B cell (primary cell): Measurements from ENCODE around the gene CCDC91. TPM values are rescaled to one million over a fixed set of nuclear protein-coding genes. Genes with fewer than 3 reads are reported as not detected.

ENCODE experiments used
- ATAC-seq: fragments of 200-7000 bp; cut with Tn5 transposase; one replicate; pipeline ENCODE4 v1.10.0; 2021; ENCODE audit warnings: low read depth, mild to moderate bottlenecking, moderate number of reproducible peaks, moderate library complexity
- CTCF ChIA-PET: fragments of 350-600 bp; sonication (Branson Sonifier 250); formaldehyde crosslinking; loops from one replicate; lab custom pipeline; 2021; ENCODE audit warnings: antibody characterized with exemption, inconsistent platforms; lab: Charles Lee
- POLR2A ChIA-PET: fragments of 350-600 bp; sonication (Branson Sonifier 250); formaldehyde crosslinking; loops from one replicate; lab custom pipeline; 2021; ENCODE audit warnings: antibody characterized with exemption; lab: Charles Lee
- DNase-seq: peaks from one replicate; pipeline ENCODE4 v3.0.0; 2013
- H2AFZ ChIP-seq: 2 replicates; pipeline ENCODE4 v1.6.1; 2012; ENCODE audit warnings: mild to moderate bottlenecking, low read depth, low read length; ENCODE audit not compliant: insufficient read depth, poor library complexity, severe bottlenecking
- H3K27ac ChIP-seq, 2 donors: 1 replicate in 1 of 2; 2 replicates in 1 of 2; pipeline ENCODE4 v1.5.1; 2012 to 2013; ENCODE audit warnings: low read length in 2 of 2, mild to moderate bottlenecking in 2 of 2, moderate library complexity in 1 of 2
- H3K27me3 ChIP-seq, 4 experiments: fragments of 200-600 bp in 1 of 4; sonication (generic) in 1 of 4; replicated peaks in 1 of 4; 1 replicate in 2 of 4; 2 replicates in 2 of 4; pipeline versions ENCODE4 v1.6.1 to v1.7.0; 2013 to 2016; ENCODE audit warnings: low read length in 3 of 4, mild to moderate bottlenecking in 2 of 4, mixed read lengths in 1 of 4, moderate library complexity in 1 of 4; ENCODE audit not compliant: insufficient read depth in 4 of 4, control insufficient read depth in 3 of 4; ENCODE audit errors: control extremely low read depth in 1 of 4
- H3K36me3 ChIP-seq, 2 experiments: replicated peaks in 1 of 2; 1 replicate in 1 of 2; 2 replicates in 1 of 2; pipeline versions ENCODE4 v1.6.1 to v1.7.1; 2013; ENCODE audit warnings: low read length in 1 of 2; ENCODE audit not compliant: insufficient read depth in 2 of 2, control insufficient read depth in 1 of 2; ENCODE audit errors: control extremely low read depth in 1 of 2, extremely low read depth in 1 of 2
- H3K4me1 ChIP-seq, 2 donors: fragments of 200-600 bp in 1 of 2; sonication (generic) in 1 of 2; 1 replicate in 1 of 2; 2 replicates in 1 of 2; pipeline versions ENCODE4 v1.5.1 to v1.6.1; 2013 to 2017; ENCODE audit warnings: low read length in 2 of 2; ENCODE audit not compliant: control insufficient read depth in 2 of 2, insufficient read depth in 2 of 2
- H3K4me2 ChIP-seq: replicated peaks from 2 replicates; pipeline ENCODE3; 2012; ENCODE audit warnings: mild to moderate bottlenecking, low read depth, low read length; ENCODE audit not compliant: poor library complexity, severe bottlenecking
- H3K4me3 ChIP-seq, 5 experiments: fragments of 200-600 bp in 1 of 5; sonication (generic) in 1 of 5; 1 replicate in 3 of 5; 2 replicates in 2 of 5; pipeline versions ENCODE4 v1.5.1 to v1.7.0; 2011 to 2016; ENCODE audit warnings: low read length in 4 of 5, mild to moderate bottlenecking in 4 of 5, low read depth in 2 of 5, control low read depth in 1 of 5, moderate library complexity in 1 of 5; ENCODE audit not compliant: insufficient read depth in 1 of 5; ENCODE audit errors: control extremely low read depth in 1 of 5, extremely low read depth in 1 of 5
- H3K79me2 ChIP-seq: fragments of 200-600 bp; sonication (generic); one replicate; pipeline ENCODE4 v1.6.0; 2016; ENCODE audit warnings: low read length; ENCODE audit not compliant: control insufficient read depth, insufficient read depth
- H3K9ac ChIP-seq: fragments of 200-600 bp; sonication (generic); 2 replicates; pipeline ENCODE4 v1.6.1; 2017; ENCODE audit warnings: mild to moderate bottlenecking, low read length, moderate library complexity
- H3K9me3 ChIP-seq, 3 donors: one replicate each; pipeline versions ENCODE4 v1.6.1 to v1.7.1; 2013; ENCODE audit warnings: low read length in 2 of 3; ENCODE audit not compliant: control insufficient read depth in 2 of 3, insufficient read depth in 1 of 3; ENCODE audit errors: control extremely low read depth in 1 of 3
- H4K20me1 ChIP-seq: 2 replicates; pipeline ENCODE4 v1.6.0; 2012; ENCODE audit warnings: mild to moderate bottlenecking, low read length; ENCODE audit not compliant: insufficient read depth, control insufficient read depth, poor library complexity, severe bottlenecking
- H3K27ac Mint-ChIP-seq: one replicate; pipeline ENCODE4 v1.8.0; 2021; ENCODE audit warnings: mixed read lengths
- H3K27me3 Mint-ChIP-seq: one replicate; pipeline ENCODE4 v1.8.0; 2021; ENCODE audit warnings: mixed read lengths
- H3K4me1 Mint-ChIP-seq: one replicate; pipeline ENCODE4 v1.8.0; 2021; ENCODE audit warnings: mixed read lengths
- H3K4me3 Mint-ChIP-seq: one replicate; pipeline ENCODE4 v1.8.0; 2021; ENCODE audit warnings: mixed read lengths
- H3K9me3 Mint-ChIP-seq: one replicate; pipeline ENCODE4 v1.8.0; 2022; ENCODE audit warnings: mixed read lengths; ENCODE audit not compliant: insufficient read depth
- CTCF ChIP-seq: fragments of 200-600 bp; IDR thresholded peaks from one replicate; pipeline ENCODE4 v1.8.0; 2022; ENCODE audit warnings: antibody characterized with exemption, mild to moderate bottlenecking
- EZH2 ChIP-seq: IDR thresholded peaks from 2 replicates; pipeline ENCODE4 v1.6.1; 2012; ENCODE audit warnings: borderline replicate concordance, low read depth, mild to moderate bottlenecking, moderate library complexity, low read length; ENCODE audit not compliant: insufficient read depth, poor library complexity, severe bottlenecking
- WGBS: methylation state at CpG from one replicate; pipeline ENCODE4 v1.1.5; 2013; ENCODE audit warnings: missing lambda C conversion rate; ENCODE audit not compliant: insufficient coverage; 5-methylcytosine and 5-hydroxymethylcytosine counted together
- intact Hi-C: fragments of 100-400 bp; cut with micrococcal nuclease; formaldehyde crosslinking; loops from one replicate; pipeline ENCODE4 v1.10.0; 2022
- polyA plus RNA-seq: library from polyadenylated mRNA; depleted of rRNA; stranded (reverse); fragments of >200 nt; gene quantifications from 2 replicates; pipeline ENCODE4 v1.2.3, GENCODE V29; 2012
- total RNA-seq, 2 donors: library from RNA; stranded (reverse); fragments of 120-200 nt in 1 of 2; gene quantifications; 1 replicate in 1 of 2; 2 replicates in 1 of 2; pipeline versions ENCODE4 v1.2.3 to v1.2.4, GENCODE V29; 2013 to 2022

CCDC91 gene
- total and polyA plus RNA-seq, 2 donors (not counting 1 experiment from before 2014, with no cell fraction given), result 10.9 to 64.8 TPM

DNA sequence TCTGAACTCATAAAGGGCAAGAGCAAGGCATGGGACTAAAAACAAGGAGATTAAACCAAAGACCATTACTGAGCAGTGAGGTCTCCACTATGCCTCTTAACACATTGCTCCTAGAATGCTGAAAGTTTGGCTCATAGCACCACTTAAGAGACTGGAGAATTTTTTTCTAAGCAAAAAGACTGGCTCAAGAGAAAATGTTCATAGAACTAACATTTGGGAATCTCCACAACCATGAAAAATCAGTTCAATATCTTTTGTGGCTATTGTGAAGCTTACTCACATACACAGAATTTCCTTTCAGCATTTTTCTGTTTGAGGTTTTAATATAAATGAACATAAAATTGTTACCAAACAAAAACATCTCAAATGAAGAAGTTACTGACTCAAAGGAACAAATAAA is 255.8 kb downstream of the CCDC91 start:
- H3K79me2 ChIP-seq, result no peaks in the 10 kb centered on the region
- H3K4me3 Mint-ChIP-seq, result no peak overlapping the region
- H3K9me3 ChIP-seq, result no peaks in the 10 kb centered on the region
- H3K9ac ChIP-seq, result no peak overlapping the region
- H3K27me3 Mint-ChIP-seq, result no peaks in the 10 kb centered on the region
- peaks cover 2% of the 10 kb centered on the region in 2 experiments for H3K36me3 ChIP-seq
- no peak overlapping the region for H3K4me3 ChIP-seq
- no peak overlapping the region for H3K27ac Mint-ChIP-seq
- POLR2A ChIA-PET, result no interaction called here
- no peaks in the 10 kb centered on the region for H3K27me3 ChIP-seq
- DNase-seq (no peak), ATAC-seq (no peak)
- no peaks in the 10 kb centered on the region for H3K4me1 ChIP-seq
- H3K4me1 Mint-ChIP-seq, result no peaks in the 10 kb centered on the region
- no peak overlapping the region for H3K27ac ChIP-seq
- TF ChIP-seq CTCF (no peak), EZH2 (no peak)
- CTCF ChIA-PET, result no interaction called here
- no peaks in the 10 kb centered on the region for H4K20me1 ChIP-seq
- intact Hi-C loops, result no loop called here
- H3K9me3 Mint-ChIP-seq, result no peaks in the 10 kb centered on the region
- H3K4me2 ChIP-seq, result no peak overlapping the region
- no peak overlapping the region for H2AFZ ChIP-seq

DNA sequence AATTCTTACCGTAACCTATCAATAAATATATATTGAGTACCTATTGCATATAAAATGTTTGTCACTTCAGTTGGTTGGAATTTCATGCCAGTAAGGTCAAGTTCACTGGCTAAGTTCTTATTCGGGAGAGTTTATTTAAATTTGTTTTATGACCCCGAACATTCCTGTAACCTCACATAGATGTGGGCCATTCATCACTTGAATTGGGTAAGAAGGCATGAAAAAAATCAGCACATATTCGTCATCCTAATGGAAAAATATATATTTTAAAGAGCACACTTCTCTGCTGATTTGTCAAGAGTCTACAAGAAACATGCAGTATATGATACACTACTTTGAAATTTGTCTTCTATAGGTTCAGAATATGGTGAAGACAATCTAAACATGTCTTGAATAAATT is 263.4 kb downstream of the CCDC91 start:
- WGBS, result no CpG with 5 or more reads among the region's 4 CpGs
- no peaks in the 10 kb centered on the region for H3K4me1 ChIP-seq
- intact Hi-C loops, result no loop called here
- peaks cover 6 to 16% of the 10 kb centered on the region in 2 experiments for H3K36me3 ChIP-seq
- no peak overlapping the region for H2AFZ ChIP-seq
- Mint-ChIP-seq H3K27me3 (no peaks in the 10 kb centered on the region), H3K27ac (no peak overlapping the region), H3K4me1 (no peaks in the 10 kb centered on the region), H3K9me3 (no peaks in the 10 kb centered on the region), H3K4me3 (no peak overlapping the region)
- H4K20me1 ChIP-seq, result no peaks in the 10 kb centered on the region
- TF ChIP-seq CTCF, result no peak
- no peak for TF ChIP-seq EZH2
- ChIA-PET POLR2A (no interaction called here), CTCF (no interaction called here)
- no peak overlapping the region for H3K4me2 ChIP-seq
- H3K27ac ChIP-seq, result no peak overlapping the region
- H3K9ac ChIP-seq, result no peak overlapping the region
- ATAC-seq (no peak), DNase-seq (no peak)
- H3K27me3 ChIP-seq, result no peaks in the 10 kb centered on the region
- no peaks in the 10 kb centered on the region for H3K79me2 ChIP-seq
- H3K4me3 ChIP-seq, result no peak overlapping the region
- no peaks in the 10 kb centered on the region for H3K9me3 ChIP-seq
